ENCODE data around the gene GAP43.

GAP43 gene

GRCh38 chr3:115627180-115628074 is 4.1 kb downstream of the GAP43 start:
- DNase-seq (ENCODE audit: low read depth in 1 of 2, low spot score in 1 of 2), result no peak

DNA sequence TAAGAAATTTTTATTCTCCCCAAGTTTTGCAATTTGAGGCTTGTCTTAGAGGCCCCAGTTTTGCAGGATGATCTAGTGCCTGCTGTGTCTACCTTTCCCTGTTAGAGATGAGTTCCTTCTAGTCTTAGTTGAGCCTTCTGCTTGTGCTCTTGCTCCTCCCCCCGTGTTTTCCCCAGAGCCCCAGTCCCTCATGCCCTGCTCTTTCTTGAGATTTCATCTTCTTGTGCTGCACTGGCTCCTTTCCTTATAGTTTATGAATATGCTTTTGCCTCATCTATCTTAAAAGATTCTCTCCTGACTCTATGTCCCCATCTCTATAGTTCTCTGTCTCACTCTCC is 4.7 kb downstream of the GAP43 start:
- DNase-seq (ENCODE audit: low read depth in 1 of 2, low spot score in 1 of 2), result no peak

DNA sequence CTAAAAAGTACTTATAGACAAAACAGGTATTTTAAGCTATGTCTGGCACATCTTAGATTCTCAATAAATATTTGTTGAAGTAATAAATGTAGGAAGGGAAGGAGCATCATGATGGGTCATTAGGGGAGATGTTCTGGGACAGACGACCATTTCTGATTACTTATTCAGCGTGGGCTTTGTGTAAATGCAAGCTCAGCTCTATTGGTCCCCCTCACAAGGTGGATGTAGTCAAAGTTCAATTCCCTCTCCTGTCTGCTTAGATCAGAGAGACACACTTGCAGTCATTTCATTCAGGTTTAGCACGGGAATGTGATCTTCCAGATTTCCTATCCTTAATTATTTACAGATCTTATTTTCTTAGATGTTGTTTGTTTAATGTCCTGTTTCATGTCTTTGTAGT is 7.5 kb downstream of the GAP43 start:
- no peak for DNase-seq (ENCODE audit: low read depth in 1 of 2, low spot score in 1 of 2)

GRCh38 chr3:115632026-115632425 is 8.7 kb downstream of the GAP43 start:
- no peak for DNase-seq (ENCODE audit: low read depth in 1 of 2, low spot score in 1 of 2)

GRCh38 chr3:115633467-115633866 is 10.2 kb downstream of the GAP43 start:
- DNase-seq (ENCODE audit: low read depth in 1 of 2, low spot score in 1 of 2), result no peak

DNA sequence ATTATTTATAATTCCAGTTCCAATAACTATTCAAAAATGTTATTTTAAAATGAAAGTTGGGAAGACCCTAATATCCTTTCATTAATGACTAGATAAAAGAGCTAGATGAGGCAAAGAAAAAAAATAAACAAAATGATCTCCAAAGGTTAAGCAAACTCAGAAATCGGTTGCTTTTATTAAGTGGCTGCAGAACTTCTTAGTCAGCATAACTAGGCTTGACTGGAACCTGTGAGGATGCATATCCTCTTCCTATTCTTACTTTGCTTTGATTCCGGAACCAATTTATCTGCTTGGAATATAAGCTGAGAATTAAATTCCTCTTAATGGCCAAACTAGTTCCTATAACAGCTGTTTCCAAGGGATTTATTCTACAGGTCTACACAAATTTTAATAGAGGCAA is 10.7 kb downstream of the GAP43 start:
- DNase-seq (ENCODE audit: low read depth in 1 of 2, low spot score in 1 of 2), result no peak

DNA sequence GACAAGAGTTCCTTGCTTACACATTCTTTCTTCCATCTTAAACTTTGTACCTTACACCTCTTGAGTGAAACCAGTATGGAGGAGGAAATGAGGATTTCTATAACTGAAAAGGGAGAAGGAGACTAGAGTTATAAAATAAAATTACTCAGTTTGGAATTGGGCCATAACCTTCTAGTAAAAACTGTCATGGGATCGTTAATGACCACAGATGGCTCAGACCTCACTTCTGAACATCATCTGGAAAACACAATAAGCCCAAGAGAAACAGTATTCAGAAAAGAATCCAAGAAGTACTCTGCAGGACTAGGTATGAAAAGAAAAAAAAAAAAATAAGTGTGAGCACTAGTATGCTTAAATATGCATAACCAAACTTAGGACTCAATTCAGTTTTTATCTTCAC is 12.1 kb downstream of the GAP43 start:
- DNase-seq (ENCODE audit: low read depth in 1 of 2, low spot score in 1 of 2), result no peak

DNA sequence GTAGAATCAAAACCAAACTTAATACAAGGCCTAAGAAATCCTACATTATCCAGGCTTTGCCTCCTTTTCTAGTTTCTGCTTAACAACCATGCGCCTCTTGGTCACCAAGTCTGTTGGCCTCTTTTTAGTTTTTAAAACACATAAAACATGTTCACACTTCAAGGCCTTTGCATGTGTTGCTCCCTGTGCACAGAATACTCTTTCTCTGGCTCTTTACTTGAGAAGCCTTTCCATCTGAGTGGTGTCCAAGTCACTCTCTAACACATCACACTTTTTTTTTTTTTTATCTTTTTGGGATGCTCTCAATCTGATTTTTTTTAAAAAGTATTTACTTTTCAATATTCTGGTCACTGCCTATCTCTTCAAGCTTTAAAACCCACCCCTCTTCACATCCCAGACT is 14.9 kb downstream of the GAP43 start:
- no peak for DNase-seq (ENCODE audit: low read depth in 1 of 2, low spot score in 1 of 2)

DNA sequence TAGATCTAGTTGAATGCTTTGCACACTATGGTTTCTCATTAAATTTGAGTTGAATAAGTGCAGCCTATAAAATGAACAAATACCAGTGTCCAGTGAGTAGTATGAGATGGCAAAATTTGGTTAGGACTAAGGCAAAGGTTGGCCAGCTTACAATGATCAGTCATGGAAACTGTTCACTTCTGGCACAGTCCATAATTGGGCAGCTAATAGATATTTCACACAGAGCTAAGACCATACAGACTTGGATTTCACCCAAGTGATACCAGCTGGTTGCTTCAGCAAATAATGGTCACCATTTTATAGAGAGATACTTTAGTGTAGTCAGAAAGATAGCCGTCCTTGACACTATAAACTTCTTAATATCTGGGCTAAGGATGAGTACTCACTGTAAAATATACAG is 15.7 kb downstream of the GAP43 start:
- no peak for DNase-seq (ENCODE audit: low read depth in 1 of 2, low spot score in 1 of 2)

- DNase-seq (ENCODE audit: low read depth in 1 of 2, low spot score in 1 of 2), result no peak
Observed at GRCh38 chr3:115644391-115644790, 21.1 kb downstream of the GAP43 start.

DNA sequence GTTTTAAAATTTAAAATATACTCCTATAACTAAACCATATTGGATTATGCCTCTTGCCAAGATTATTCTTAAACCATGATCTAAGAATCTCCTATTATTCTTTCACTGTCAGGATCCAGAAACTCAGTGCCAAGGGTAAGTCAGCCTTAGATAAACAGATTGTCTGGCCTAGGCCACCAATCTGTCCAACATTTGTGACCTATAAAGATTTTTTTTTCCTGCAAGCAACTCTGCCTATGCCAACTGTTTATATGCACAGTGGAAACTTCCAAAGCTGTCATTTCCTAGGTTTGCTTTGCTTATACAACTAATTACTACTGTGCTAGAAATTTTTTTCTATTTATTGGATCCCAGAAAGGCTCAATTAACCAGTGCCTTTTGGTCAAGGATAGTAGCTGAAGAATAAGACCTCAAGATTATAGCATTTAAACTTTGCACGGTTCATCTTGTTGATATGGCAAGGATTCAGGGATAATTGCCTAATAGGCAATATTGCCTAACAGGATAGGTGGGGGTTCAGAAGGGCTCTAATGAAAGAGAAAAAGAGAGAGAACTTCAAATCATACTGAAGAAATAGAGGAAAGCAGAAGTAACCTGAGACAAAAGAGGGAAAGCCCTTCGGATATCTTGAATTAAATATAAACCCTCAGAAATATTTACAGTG is 22.8 kb downstream of the GAP43 start:
- DNase-seq (ENCODE audit: low read depth in 1 of 2, low spot score in 1 of 2), result no peak

GRCh38 chr3:115648559-115648958 is 25.2 kb downstream of the GAP43 start:
- DNase-seq (ENCODE audit: low read depth in 1 of 2, low spot score in 1 of 2), result no peak

DNA sequence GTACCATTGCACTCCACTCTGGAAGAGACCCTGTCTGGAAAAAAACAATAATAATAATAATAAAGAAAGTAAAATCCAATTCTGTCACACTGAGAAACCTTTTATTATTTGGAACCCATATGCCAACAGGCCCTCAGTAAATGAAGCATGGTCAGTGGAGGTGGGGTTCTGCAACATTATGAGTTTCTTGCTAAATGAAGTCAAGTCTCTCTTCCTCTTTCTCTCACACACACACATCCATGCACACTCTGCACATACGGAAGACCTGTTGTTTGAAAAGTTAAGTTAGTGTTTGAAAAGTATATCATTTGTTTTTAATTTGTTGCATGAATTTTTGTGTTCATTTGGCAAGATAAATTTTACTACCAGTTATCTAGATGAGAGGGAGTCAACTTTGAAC is 27.8 kb downstream of the GAP43 start:
- no peak for DNase-seq (ENCODE audit: low read depth in 1 of 2, low spot score in 1 of 2)

DNA sequence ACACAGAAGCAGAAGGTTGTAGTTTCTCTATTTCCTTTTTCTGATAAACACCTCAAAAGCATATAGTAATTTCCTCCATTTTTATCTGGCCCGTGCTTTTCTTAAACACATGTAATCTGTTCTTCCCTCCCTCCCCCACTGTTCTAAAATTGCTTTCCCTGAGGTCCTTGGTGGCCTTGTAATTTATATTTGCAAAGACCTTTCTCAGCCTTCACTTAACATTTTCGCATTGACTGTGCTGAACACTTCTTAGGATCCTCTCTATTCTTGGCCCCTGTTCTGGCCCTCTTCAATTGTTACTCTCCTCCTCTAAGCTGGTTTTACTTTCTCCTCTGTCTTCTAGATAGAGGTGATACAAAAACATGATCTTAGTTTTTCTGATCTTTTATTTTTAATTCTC is 28.3 kb downstream of the GAP43 start:
- no peak for DNase-seq (ENCODE audit: low read depth in 1 of 2, low spot score in 1 of 2)

- no peak for DNase-seq (ENCODE audit: low read depth in 1 of 2, low spot score in 1 of 2)
Observed at GRCh38 chr3:115652738-115653137, 29.4 kb downstream of the GAP43 start.

GRCh38 chr3:115655761-115656282 is 32.5 kb downstream of the GAP43 start:
- no peak for DNase-seq (ENCODE audit: low read depth in 1 of 2, low spot score in 1 of 2)

DNA sequence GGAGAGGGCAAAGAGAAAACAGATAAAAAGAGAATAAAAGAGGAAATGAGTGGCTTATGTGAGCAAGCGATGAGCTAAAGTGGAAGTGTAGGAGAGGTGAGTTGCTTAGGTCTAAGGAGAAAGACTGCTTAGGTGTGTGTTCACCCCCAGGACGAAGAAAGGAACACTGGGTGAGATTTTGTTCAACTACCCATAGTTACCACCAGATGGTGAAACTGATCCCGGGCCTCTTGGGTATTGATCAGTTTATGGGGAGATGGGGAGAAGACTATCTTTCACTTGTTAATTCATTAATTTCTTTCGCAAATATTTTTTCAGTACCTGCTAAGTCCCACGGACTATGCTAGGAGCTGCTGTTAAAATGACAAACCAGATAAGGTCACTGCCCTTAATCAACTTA is 33.9 kb downstream of the GAP43 start:
- no peak for DNase-seq (ENCODE audit: low read depth in 1 of 2, low spot score in 1 of 2)

- no peak for DNase-seq (ENCODE audit: low read depth in 1 of 2, low spot score in 1 of 2)
Observed at GRCh38 chr3:115658032-115658336, 34.7 kb downstream of the GAP43 start.

GRCh38 chr3:115658337-115659181 is 35.2 kb downstream of the GAP43 start:
- peak; percentile 22 to 55 for DNase-seq (ENCODE audit: low read depth in 1 of 2, low spot score in 1 of 2)

GRCh38 chr3:115659253-115660220 is 36.2 kb downstream of the GAP43 start:
- no peak for DNase-seq (ENCODE audit: low read depth in 1 of 2, low spot score in 1 of 2)

Data from activated T-helper 1 cell treated with anti-CD3 and anti-CD28 coated beads, Interleukin-2, amount 50 U/mL, for 16 hours (primary cell).